HTR-8/SVneo (cell line): ENCODE results near the gene NKX6-1.

Experiments used
- DNase-seq: peaks from one replicate; pipeline ENCODE4 v3.0.0; 2011; ENCODE audit warnings: low spot score, mixed read lengths; ENCODE audit not compliant: insufficient read length
- FAIRE-seq: peaks from 2 replicates; lab custom pipeline; 2011; peaks lifted over from hg19 to GRCh38; lab: Jason Lieb, UNC

NKX6-1 gene

DNA sequence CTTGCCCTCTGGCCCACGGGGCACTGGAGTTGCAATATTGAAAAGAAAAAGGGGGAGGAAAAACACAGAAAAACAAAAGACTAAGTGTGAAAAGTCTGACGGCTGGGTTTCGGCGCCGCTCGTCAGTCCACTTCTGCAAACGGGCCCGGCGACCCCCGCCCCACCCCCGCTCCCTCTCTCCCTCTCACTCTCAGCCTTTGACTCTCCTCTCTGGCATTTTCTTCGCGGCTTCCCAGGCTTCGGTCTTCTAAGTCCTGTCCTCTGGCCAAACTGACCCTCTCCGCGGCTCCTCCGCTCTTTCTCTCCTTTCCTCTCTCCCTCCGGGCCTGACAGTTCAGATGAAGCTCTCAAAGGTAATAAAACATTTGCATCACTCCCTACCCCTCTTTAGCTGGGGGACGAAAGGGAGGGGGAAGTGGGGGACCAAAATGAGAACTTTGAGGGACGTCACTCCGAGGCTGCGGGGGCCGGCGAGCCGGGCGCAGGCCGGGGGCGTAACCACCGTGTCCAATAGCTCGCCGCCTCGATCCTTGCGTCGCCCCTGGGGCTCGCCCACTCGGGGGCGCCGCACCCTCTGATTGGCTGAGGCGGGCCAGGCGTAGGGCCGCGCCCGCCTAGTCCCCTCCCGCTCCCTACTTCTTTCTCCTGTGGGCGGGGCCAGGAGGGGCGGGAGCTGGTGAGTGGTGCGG, at the start of gene NKX6-1:
Gene NKX6-1, minus strand, starts transcription at position 358 of the 689 bp plus-strand sequence. CDS start 1,064 bp downstream, outside the sequence.
- DNase-seq (peak; percentile 82), FAIRE-seq (peak; percentile 28)

DNA sequence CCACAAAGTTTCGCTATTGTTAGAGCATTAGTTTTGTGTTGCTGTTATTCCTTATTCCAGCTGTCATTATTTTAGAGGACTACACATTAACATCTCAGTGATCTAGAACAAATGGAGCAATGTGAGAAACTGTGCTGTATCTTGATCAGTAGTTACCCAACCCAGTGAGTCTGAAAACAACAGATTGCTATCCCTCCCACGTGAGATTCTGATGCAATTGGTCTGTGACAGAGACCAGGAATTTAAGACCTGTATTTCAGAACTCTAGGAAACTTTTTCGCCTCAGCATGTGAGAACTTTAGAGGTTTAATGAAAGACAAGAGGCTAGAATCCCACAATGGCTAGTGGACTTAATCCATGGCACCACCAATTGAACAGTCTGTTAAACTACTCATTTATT, 48.1 kb upstream of the NKX6-1 start:
- DNase-seq: no peak
- FAIRE-seq: no peak

DNA sequence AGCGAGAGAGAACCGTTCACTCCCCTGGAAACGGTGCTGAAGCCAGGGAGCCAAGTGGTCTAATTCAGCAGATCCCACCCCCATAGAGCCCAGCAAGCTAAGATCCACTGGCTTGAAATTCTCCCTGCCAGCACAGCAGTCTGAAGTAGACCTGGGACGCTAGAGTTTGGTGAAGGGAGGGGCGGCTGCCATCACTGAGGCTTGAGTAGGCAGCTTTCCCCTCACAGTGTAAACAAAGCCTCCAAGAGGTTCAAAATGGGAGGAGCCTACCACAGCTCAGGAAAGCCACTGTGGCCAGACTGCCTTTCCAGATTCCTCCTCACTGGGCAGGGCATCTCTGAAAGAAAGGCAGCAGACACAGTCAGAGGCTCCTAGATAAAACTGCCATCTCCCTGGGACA, 46.0 kb upstream of the NKX6-1 start:
- DNase-seq: no peak
- FAIRE-seq: no peak

DNA sequence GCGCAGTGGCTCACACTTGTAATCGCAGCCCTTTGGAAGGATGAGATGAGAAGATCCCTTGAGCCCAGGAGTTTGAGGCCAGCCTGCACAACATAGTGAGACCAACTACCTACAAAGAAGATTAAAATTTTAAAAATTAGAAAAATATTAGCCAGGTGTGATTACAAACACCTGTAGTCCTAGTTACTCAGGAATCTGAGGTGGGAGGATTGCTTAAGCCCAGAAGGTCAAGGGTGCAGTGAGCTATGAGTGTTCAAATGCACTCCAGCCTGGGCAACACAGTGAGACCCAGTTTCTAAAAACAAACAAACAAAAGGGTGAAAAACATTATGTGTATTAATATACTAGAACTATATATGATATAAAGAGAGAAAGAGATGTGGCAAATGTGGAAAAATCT, 36.8 kb upstream of the NKX6-1 start:
- DNase-seq: no peak
- no peak for FAIRE-seq

DNA sequence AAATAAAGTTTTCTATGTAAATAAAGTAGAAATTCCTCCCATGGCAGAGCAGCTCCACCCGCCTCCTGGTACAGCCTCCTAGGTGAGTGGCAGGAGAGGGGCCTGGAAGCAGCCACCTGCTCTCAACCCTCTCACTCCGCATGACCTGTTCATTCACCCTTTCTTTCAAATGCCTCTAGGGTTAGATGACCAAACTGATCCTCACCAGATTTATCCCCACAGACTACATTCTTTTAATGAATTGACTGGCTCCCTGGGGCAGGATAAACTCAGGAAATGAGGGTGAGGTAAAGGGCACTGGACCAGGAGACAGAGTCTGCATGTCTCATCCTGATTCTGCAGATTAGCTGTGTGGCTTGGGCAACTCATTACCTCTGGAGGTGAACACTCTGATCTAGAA, 32.6 kb upstream of the NKX6-1 start:
- FAIRE-seq: no peak

DNA sequence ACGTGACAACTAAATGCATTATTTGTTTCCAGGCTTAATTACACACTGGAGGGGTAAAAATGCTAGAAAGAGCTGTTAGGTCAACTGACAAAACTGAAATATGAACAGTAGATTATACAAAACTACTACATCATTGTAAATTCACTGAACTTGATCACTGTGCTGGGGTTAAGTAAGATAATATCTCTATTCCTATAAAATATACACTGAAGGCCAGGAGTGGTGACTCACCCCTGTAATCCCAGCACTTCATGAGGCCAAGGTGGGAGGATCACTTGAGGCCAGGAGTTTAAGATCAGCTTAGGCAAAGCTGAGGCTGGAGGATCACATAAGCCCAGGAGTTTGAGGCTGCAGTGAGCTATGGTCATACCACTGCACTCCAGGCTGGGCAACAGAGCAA, 31.8 kb upstream of the NKX6-1 start:
- FAIRE-seq (no peak), DNase-seq (no peak)

More for the DNA sequence above, 32.6 kb upstream of the NKX6-1 start:
- DNase-seq: no peak

DNA sequence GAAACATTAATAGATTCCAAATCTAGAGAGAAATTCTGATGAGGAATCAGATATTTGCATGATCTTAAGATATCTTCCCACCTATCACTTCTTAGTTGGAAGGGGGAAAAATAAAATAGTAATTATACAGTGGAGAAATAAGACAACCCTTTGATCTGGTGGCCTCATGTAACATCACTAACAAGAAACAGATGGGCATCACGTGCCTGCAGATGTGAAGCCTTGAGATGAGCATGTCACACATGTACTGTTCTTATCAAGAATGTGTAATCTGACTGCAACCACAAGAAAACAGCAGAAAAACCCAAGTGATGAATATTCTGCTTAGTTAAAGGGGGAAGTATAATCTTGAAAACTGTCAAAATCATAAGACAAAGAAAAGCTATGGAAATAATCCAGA, 31.4 kb upstream of the NKX6-1 start:
- DNase-seq: no peak
- FAIRE-seq: no peak

DNA sequence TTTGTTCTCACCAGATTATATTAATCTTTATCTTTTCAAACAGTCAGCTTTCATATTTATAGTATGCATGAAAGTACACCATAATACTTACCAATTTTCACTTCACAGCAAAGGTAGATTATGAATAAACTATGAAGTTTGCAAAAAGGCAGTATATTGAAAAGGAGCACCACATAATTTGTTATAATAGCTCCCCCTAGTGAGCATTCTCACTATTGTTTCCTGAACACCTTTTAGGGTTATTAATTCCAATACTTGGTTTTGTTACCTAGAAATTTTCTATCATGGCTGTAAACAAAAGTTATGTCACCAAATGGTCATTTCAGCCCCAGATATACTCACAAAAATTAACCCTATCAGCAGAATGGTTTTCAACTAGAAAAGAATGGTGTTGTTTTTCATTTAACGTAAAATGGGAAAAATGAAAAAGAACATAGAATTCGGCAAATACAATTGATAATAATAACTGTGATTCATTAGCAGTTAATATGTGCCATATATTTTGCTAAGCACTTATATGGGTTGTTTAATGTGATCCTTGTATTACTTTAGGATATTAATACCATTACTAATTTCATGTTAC, 30.2 kb upstream of the NKX6-1 start:
- FAIRE-seq: no peak
- no peak for DNase-seq

DNA sequence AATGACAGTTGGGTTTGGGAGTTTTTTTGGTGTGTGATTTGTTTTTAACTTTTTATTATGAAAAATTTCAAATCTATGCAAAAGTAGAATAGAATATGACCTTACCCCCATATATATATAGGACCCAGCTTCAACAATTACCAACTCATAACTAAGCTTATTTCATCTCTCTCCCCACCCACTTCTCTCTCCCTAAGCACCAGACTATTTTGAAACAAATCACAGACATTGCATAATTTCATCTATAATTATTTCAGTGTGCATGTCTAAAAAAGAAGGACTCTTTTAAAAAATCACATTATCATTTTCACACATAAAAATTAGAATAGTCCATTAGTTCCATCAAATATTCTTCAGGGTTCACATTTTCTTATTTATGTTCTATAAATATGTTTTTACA, 28.3 kb upstream of the NKX6-1 start:
- FAIRE-seq (no peak), DNase-seq (no peak)

DNA sequence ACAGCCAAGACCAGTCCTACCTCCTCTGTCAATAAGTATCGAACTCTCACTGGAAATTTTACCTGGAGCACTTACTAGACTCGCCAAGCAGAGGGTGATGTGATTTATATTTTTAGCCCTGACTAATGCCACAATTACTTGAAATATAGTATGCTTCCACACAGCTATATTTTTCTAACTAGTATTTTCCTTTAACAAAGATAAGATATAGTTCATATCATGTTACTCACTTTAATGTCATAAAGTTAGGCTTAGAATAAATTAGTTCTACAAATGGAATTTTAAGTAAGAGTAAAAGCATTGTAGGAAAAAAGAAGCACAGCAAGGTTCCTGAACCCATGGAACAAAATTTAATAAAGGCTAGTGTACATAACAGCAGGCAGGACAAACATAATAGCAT, 16.0 kb upstream of the NKX6-1 start:
- FAIRE-seq (no peak), DNase-seq (no peak)

DNA sequence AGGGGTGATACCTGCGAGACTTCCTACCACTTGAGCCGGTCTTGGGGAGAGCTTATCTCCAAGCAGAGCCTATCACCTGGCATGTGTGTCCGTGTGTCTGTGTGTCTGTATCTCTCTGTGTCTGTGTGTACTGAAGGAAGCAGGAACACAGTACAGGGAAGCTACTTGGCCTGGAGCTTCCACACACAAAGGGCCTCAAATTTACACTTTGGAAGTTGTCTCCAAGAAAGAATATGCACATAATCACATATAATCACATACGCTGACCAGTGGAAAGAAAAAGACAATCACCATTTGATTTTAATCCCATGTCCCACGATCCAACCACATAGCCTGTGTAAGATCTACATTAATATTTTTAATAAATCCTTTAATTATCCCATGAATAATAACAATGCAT, 13.2 kb upstream of the NKX6-1 start:
- no peak for FAIRE-seq
- no peak for DNase-seq

DNA sequence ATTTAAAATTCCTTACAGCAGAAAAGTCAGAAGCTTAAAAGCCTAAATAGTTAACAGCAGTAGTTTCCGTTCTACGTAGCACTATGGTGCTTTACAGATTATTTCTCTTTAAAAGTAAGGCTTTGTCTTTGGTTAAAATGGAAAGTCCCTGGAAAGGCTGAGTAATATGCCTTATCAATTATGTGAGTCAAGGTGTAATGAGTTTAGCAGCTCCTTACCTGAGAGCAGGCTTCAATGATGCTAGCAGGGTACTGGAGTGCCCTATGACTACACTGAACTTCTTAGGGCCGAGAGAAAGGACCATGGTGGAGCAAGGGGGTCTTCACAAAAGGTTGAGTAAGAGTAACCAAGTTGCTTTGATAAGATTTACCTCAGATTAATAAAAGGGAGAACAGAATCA, 12.6 kb upstream of the NKX6-1 start:
- DNase-seq (no peak), FAIRE-seq (no peak)

DNA sequence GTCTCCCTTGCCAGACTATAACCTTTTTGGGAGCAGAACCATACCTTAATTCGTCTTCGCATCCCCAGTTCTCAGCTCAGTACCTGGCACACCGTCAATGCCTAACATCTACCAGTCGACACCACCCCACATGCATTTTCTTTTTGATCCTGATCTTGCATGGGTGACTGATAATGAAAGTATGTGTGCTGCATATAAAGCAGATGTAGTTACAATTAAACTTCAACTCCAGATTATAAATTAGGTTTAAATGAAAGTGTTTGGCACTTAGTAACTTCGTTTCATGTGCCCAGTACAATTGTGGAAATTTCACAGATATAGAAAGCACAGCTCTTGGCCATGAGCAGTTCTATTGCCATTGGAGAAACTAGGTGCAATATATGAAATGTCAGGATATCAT, 8.8 kb upstream of the NKX6-1 start:
- FAIRE-seq: no peak
- no peak for DNase-seq

DNA sequence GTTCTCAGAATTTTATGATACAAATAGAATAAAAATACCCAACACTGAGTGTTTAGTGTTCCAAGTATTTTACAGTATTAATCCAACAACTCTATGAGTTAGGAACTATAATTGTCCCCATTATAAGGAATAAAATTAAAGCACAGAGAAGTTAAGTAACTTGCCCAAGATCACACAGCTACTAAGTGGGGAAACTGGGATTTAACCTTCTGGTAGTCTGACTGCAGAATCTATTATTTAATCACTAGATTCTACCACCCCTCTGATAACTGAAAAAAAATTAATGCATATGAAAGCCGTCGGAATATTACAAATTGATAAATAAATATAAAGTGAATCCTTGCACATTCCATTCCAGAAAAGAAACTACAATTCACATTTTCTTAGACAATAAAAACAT, 5.7 kb upstream of the NKX6-1 start:
- DNase-seq (no peak), FAIRE-seq (no peak)

DNA sequence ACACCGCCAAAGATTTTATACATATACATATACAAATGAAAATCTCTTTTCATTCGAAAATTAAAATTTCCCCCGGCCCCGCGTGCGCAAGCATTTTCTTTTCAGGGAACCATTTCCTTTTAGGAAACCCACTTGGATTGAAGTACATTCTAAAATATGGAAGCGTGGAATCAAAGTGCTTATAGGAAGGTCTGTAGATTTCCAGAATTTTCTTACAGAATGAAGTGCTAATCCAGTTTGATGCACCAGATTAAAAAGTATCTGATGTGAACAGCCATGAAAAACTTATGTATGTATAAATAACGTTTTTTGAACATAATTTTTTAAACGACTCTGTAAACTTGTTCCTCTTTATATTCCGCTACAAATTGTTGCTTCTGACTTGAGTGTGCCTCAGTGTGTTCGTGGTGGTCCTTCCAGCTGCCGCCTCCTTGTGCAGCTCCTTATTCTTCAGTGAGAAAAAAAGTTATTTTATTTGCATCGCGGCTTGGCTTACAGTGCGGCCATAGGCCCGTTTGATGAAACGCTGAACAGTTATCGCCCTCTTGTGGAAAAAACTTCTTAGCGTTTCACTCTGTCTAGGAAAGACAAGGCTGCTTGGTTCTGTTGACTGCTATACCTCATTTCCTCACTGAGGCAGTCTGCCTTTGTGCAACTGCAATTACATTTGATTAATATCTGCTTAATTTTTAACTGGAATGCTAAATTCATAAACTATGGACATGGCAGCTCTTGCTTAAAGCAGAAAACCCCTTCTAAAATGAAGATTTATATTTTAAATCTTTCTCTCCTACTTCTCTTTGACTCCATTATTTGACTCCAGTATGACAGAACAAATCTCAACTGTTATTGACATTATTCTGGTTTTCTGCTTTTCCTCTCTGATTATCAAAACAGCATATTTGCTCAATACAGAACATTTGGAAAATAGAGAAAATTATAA, 4.7 kb upstream of the NKX6-1 start:
- peak; percentile 40 for DNase-seq

DNA sequence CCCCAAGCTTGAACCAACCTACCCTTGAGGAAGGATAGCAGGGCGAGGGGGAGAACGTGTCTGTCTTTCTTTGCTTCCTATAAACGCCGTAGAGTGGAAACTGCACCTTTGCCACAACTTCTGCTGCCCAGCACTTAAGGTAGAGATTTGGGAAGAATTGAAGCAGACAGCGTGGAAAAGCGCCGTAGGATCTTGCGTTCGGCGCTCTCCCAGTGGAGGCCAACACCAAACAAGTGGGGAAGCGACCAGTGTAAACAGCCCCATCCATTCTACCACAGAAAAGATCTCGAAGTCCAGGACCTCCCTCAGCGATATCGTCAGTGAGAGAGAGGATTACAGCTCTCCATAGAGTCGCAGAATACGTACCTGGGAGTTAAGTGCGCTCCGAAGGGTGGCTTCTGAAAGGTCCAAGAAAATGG, 3.9 kb upstream of the NKX6-1 start:
- DNase-seq: no peak
- FAIRE-seq: no peak

More for the DNA sequence above, 4.7 kb upstream of the NKX6-1 start:
- no peak for FAIRE-seq

DNA sequence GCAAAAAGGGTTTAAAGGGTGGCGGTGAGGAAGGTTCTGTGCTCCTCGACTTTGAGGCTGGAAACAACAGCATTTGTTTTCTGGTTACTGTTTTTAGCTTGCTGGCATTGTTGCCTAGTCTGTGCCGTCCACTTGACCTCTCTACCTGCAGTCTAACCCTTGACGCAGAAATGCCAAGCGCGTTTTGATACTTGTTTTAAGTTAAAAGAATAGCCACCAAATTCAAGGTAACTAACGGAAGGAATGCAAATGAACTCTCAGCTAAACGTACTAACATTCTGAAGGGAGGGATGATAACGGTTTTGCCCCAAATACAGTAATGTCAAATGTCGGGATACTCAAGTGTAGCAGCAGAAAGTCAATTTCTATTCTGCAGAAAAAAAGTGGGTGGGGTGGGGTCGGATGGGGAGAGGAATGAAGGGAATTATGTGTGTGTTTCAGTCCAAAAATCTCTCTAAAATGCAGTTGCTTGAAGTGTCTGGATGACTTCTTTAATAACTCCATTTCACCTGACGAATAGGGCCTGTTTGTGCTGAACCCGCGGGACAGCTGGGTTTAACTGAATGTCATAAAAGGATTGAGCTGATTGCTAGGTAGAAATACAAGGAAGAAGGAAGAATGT, 3.4 kb upstream of the NKX6-1 start:
- DNase-seq (no peak), FAIRE-seq (no peak)

DNA sequence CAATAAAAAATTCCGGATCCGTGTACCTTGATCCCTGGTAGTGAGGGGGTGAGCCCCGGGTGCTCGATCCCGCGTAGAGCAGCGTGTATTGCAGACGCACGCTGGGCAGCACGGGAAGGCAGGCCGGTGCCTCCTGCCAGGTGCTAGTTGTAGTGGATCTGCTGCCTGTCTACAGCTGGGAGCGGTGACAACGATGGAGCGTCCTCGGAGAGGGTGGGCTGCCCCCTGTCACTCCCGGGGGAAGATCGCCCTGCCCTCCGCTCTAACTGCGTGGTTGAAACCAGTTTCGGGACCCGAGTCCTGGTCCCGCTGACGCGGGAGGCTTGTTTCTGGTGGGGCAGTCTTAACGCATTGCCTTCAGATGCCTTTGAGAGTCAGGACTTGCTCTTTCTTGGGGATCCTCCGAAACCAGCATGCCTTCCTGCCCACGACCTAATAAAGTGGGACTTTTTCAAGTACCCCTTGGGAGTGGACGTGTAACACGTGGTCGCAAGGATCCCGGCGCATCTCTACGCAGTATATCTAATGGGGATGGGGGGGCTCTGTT, 2.7 kb upstream of the NKX6-1 start:
- DNase-seq (no peak), FAIRE-seq (no peak)

DNA sequence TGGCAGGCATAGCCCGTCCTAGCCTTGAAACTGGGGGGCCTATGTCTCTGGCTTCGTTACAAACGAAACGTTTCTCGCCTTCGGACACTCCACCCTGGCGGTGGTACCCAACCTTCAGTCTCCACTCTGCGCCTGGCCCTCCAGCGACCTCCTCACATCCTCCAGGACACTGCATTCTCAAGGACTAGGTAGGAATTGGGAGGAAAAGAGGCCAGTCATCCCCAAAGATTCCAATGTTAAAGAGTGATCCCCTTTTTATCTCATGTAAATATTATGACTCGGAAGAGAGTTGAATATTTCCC, 2.1 kb upstream of the NKX6-1 start:
- DNase-seq: no peak
- FAIRE-seq: no peak

DNA sequence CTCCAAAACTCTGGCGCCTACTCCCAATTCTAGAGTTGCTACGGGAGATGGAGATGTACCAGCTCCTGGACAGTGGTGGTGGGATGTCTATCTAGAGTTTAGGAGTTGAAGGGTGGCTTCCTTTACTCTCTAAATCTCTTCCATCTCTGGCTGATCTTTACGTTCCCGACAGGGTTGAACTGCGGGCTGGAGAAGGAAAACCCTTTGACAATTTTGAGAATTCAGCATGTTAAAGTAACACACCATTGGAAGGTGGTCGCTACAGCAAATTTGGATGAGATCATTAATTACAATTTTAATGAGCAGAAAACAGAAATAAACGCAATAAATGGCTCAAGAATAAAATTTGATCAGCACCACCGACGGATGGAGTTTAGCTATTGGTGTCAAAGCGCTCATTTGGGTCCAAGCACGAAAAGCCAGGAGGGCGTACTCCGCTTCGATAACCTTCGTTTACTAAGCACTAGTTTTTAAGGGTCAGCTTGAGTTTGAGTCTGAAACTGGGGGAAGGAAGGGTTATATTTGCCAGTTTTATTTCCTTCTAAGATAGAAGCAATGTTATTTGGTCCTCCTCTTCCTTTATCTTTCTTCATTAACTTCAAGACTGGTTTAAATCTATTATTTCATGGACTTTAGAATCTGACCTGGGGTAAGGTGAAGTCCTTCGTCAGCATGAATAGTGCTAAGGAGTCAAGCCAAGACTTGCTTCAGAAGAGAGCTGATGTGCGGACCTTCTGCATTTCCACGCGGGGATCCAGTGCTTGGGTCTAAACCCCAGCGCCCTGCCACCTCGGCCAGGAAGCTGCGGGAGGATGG, 1.5 kb upstream of the NKX6-1 start:
- no peak for DNase-seq
- no peak for FAIRE-seq
